OCI-LY1 (cell line): ENCODE measurements around the gene ZNF609.

Experiments used
- CTCF ChIP-seq: fragments of 200-600 bp; sonication (generic), shearing (Covaris generic); IDR thresholded peaks from 2 replicates; pipeline ENCODE4 v1.5.1; 2017; ENCODE audit warnings: mild to moderate bottlenecking, antibody characterized with exemption, low read length, moderate library complexity, mixed read lengths
- EZH2 ChIP-seq: fragments of 200-600 bp; sonication (generic), shearing (Covaris generic); IDR thresholded peaks from 2 replicates; pipeline ENCODE4 v1.8.0; 2017; ENCODE audit warnings: borderline replicate concordance, mixed run types, mild to moderate bottlenecking, antibody characterized with exemption, low read length, moderate library complexity, mixed read lengths

- TF ChIP-seq CTCF, result no peak
- no peak for TF ChIP-seq EZH2
These were observed 243.2 kb downstream of the ZNF609 start for GRCh38 chr15:64703632-64703959.
